DLD1 (cell line): ENCODE results near the gene PLCL1.
"Not testable (repeated sequence)": the region's sequence is repeated elsewhere in the genome, so short reads cannot be mapped to it uniquely, and the experiment has no call there.

Experiments
- in situ Hi-C: cut with HindIII; loops from 2 replicates; pipeline ENCODE4 v1.10.0; 2017; ENCODE audit warnings: low sequenced_read_pairs

The PLCL1 gene

DNA sequence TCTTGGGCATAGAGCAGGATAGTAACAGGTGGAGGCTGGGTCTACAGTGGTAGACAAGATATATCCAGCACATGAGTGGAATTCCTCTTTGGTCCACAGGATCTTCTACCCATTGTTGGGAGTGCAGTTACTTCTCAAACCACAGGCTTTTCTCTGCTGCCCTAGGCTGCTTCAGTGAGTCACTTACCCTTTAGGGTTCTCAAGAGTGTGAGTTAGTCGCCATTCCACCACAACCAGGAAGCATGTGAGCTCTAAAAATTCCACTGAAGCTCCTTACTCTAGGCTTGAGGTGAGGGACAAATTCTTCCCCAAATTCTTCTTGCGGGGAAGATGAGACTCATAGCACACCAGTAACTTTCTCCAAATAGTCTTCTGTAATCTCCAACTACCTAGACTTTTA lies 189.4 kb downstream of the PLCL1 start:
- in situ Hi-C loops, result no loop called here

DNA sequence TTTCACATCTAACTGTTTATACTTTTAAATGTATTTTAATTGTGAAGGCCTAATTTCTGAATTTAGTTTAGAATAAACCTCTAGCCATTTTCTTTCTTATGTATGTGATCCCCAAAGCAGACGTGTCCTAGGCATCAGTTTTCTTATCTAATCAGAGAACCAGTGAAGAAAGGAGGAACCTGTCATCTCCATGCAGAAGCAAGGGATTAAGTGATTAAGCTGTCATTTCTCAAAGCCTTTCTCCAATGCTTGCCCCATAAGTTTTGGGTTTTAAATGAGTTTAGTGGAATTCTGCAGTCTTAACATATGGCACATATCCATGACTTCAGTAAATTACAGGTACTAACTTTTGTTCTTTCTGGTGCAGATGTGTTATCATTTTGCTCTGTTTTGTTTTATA lies 190.4 kb downstream of the PLCL1 start:
- in situ Hi-C loops, result no loop called here

DNA sequence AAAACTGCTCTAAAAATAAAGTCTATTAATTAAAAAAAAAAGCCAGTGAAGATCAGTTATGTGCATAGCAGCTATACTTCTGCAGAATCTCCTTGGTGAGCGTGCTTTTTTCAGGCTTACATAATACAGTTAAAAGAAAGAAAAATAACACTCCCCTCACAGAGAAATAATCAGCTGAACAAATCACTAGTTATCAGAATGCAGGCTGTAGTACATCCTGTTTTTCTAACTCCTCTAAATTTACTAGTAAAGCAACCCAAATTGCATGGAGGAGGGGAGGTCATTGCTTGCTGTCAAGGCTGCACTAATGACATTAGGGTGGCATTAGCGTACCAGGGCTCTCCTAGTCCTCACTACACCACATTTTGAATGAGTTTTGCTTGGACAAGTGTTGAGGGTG lies 192.2 kb downstream of the PLCL1 start:
- in situ Hi-C loops, result no loop called here

DNA sequence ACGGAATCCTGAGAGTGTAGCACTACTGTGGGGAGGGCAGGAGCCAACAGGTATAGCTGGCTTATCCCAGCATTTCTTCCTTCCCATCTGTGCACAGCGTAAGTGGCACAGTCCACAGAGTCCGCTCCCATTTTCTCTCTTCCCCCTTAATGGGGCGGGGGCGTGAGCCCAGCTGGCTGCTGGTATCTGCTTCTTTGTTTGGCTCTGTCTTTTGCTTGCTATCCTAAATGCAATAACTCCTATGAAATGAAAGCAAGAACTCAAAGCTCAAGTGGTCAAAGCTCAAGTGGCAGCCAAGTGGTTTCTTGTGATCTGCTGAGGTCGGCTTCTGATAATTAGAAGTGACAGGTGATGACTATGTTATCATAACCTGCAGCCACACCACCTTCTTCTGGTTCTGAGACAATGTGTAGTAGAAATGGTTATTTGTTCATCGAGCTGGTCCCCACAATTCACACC lies 192.7 kb downstream of the PLCL1 start:
- in situ Hi-C loops, result no loop called here

DNA sequence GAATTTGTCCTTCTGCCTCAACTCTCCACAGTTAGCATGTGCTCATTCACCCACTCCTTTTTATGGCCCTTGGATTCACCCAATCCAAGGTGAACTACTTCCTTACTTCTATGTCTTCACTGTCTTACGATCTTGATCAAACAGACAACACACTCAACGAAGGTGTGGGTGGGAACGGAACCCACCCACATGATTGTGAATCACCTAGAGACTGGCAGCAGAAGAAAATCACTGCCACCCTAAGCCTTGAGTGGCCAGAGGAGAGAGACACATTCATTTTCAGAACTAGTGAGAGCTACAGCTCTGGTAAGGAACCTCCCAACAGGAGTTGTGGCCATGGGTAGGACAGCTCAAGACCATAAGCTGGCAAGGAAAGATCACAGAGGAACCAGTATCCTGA lies 194.3 kb downstream of the PLCL1 start:
- in situ Hi-C loops, result no loop called here

DNA sequence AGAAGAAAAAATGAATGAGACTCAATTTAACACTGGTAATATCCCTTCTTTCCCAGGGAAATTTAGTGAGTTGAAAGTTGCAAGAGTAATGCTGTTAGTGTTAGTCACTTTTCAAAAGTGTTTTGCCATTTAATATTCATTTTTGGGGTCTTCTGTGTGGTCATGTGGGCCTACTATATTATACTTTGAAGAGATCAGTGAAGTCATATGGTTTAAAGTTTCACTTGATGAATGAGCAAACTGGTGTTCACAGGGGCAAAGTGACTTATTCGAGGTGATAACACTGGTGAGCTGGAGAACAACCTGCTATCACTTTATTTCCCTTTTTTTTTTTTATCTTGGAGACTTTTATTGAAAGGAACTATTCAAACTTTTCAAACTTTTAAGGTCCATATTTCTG lies 196.0 kb downstream of the PLCL1 start:
- in situ Hi-C loops, result no loop called here

DNA sequence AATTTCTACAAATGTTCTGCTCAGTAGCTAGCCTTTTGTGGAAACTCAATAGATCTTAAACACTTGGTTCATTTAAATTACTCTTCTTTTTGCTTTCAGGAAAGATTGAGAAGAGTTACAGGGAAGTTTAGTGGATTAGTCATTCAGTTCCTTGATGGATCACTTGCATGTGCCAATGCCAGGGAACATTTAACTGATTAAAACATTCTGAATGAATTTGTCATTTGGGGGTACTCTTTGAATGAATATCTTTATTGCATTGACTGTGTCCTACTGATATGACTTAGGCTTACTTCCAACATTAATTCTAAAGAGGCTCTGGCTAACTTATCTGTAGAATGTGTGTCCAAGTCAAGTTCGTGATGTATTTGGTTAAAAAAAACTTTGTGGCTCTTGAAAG lies 199.8 kb downstream of the PLCL1 start:
- in situ Hi-C loops, result no loop called here

DNA sequence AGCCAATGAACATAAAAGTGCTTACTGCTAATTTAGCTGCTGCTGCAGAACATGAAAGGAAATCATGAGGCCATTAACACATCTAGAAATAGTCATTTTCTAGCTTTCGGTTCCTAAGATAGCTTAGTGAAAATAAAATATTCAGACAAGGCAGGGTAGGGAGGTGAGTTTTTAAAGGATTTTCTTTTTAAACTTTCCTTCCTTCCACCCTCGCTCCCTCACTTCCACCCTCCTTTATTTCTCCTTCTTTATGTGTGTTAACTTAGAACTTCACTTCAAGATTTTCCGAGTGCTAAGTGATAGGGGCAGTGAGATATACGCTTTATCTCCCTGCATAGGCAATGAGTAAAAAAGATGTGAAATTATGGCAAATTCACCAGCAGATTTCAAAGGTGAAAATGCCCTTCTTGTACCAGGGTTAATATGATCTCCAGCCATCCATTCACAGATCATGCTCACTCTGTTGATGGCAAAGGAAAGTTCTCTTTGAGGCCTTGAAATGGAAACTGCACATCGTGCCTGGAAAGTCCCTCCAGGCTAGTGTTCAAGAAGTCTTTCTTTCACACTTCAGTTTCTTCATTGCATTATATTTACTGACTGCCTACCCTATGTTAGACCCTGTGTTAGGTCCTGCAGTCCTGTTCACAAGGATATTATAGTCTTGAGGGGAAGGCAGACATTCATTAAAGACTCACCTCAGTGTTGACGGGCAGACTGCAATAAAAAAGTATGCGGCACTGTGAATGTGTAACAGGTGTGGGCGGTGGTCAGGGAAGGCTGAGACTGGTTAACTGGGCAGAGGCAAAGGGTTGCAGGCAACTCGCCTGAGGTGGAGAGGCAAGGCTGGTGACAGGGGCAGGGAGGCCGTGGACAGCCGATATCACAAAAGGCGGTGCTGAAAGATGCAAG lies 200.8 kb downstream of the PLCL1 start:
- in situ Hi-C loops, result no loop called here

DNA sequence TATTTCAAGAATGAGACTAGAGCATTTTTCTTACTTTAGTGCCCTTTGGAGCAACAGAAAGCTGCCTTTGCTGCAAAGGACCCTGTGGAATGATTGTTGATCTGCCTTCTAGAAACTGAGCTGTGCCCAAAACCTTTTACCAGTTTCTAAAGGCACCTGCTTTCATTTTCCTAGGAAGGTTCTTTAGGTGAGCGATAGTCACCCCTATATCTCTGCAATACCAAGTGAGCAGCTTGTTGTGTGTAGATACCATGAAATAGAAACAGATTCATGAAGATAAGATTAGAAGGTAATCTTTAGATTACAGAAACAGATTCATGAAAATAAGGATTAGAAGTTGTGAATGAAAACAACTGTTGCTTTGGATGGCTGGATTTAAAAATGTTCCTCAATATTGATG lies 202.3 kb downstream of the PLCL1 start:
- in situ Hi-C loops, result no loop called here

DNA sequence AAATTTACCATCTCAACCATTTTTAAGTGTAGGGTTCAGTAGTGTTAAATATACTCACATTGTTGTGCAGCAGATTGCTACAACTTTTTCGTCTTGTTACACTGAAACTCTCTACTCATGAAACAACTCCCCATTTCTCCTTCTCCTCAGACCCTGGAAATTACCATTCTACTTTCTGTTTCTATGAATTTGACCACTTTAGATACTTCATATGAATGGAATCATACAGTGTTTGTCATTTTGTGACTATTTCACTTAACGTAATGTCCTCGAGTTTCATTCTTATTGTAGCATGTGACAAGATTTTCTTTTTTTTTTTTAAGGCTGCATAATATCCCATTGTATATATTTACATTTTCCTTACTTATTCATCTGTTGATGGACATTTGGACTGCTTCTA lies 203.8 kb downstream of the PLCL1 start:
- in situ Hi-C loops, result no loop called here

DNA sequence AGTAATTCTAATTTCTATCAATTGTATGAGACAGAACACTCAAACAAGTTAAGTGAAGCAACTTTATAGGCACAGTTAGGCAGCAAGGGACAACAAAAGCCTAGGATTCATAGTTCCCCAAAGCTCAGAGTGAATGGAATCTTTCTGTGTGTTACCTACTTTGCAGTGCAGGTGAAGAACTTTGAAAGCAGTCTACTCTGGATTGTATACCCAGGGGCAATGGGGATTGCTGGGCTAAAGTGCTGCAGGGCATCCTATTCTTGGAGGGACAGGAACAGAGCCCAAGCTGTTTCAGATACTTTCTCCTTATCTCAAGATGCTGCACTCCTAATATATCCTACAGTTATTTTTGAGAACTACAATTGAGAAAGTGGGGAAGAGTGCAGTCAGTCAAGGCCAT lies 207.6 kb downstream of the PLCL1 start:
- in situ Hi-C loops, result no loop called here

DNA sequence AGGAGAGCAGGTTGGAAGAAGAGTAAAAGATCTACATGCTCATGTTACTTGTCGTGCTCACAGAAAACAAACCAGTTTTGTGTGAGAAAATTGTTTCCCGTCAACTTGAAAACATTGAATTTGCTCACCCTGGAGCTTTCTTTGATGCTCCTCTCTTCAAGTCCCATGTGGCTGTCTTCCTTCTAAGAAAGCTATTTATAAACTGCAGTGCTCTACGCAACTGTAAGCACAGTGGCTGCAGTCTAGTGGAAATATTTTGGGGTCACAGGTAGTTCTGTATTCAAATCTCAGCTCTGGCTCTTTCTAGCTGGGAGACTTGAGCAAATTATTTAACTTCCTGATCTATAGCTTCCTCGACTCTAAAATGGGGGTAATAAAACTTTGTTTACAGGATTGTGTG lies 211.8 kb downstream of the PLCL1 start:
- in situ Hi-C loops, result no loop called here

DNA sequence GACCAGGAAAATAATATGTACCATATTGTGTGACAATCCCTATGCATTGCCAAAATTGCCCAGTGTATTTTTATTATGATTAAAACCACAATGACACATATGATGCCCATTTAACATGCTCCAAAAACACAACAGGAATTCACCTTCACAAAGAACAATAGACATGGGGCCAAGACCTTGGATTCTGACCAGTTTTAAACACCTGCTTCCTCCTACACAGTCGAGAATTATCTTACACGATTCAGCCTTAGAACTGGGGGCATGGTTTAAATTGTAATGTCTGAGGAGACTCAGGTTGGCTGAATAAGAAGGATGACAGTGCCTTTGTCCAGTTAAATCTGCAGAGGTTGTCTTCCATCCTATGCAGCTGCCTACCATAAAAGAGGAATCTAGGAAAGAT lies 212.7 kb downstream of the PLCL1 start:
- in situ Hi-C loops, result no loop called here

DNA sequence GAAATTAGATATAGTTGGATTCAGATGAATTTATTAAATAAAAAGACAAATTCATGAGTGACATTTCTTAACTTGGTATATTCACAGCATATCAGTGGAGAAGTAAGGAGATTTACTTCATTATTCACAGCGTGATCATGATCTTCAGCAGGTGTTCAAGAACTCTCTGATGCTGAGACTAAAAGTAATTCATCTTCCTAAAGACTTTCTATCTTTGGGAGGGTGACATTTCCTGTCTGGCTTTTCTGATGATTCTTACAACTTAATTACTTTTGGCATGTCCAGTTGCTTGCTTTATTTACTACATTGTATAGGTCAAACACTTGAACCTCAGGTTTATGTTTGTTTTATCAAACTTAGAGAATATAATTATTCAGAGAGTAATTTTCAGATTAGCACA lies 224.6 kb downstream of the PLCL1 start:
- in situ Hi-C loops, result no loop called here

DNA sequence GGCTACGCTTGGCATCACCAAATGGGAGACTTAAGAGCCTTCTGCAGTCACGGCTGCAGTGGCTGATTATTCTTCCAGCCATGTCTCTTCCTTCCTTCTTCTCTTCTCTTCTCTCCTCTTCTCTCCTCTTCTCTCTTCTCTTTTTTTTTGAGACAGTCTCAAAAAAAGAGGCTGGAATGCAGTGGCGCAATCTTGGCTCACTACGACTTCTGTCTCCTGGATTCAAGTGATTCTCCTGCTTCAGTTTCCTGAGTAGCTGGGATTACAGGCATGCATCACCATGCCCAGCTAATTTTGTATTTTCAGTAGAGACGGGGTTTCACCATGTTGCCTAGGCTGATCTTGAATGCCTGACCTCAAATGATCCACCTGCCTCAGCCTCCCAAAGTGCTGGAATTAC lies 225.2 kb downstream of the PLCL1 start:
- in situ Hi-C loops, result not testable (repeated sequence)

DNA sequence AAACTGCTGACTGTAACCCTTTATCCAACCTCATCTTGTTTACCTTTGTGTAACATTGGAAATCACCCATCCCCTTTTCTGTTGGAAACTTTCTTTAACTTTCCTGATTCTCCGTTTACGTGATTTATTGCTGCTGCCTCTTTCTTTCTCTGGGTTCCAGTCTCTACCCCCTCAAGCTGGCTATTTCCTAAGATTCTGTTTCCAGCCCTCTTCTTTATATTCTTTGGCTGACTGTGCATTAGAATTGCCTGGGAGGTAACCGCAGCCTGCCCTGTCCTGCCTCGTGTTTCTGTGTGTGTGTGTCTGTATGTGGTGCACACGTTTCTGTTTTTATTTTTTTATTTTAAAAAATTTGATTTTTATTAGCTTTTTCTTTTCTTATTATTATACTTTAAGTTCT lies 229.2 kb downstream of the PLCL1 start:
- in situ Hi-C loops, result no loop called here

DNA sequence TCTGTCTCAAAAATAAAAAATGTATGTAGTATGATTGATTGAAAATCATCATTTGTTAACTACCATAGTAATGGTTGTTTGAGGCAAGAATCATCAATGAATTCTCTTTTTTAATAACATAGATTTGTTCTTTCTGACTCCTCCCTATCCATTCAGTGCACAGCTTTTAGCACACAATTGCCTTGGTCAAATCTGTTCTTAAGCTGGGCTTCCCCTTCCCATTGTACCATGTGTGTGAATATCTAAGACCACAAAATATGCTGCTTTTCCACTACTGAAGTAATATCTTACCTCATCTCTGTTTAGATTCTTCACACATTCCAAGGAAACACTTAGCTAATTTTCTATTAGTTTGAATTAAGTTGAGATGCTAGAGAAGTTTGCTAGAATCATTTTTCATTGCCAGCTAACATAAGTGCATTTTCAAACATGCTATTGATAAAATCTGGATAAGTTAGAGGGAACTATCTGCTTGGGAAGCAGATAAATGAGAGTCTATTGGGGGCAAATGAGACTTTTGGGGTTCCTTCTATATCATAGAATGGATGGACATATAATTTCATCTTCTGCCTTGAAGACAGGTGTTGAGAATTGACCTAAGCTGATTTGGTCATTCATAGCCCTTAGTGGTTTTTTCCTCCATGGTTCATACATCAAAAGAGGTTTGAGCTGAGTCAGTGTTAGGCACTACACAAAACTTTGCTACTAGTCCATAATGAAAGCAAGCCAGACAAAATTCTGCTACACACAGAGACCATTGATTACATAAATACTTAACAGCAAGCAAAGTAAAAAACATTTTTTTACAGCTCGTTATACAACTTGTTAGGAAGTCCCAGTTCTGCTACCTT lies 231.9 kb downstream of the PLCL1 start:
- in situ Hi-C loops, result no loop called here

DNA sequence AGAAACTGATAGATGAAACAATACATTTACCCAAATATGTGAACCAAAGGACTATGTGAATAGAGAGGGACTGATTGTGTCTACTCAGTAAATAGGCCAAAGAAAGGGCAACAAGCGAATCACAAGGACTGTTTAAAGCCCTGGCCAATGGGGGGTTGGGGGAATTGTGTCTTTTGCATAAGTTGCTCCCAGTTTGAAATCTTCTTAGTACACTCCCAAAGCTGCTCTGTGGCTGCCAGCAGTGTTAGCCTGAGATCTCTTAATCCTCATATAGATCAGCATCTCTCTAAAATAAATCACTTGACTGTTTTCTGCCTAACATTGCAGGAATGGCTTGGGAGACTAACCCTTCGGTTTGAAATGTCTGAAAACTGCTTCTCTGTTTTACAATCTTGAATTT lies 236.4 kb downstream of the PLCL1 start:
- in situ Hi-C loops, result no loop called here

DNA sequence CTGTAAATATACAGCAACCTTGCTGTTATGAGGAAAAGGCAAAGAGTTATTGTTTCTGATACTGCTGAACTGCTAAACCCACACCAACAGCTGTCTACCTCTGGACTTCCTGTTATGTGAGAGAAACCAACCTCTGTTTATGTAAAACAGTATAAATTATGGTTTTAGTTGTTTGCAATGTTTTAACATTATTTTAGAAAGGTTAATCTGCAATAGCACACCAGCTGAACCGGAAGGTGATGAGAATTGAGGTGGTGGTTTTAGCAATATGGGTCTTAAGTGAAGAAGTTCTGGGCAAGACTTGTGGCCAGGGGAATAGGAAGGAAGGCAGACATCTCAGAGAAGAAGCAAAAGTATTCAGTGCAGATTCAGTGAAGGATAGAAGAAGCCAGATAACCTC lies 237.8 kb downstream of the PLCL1 start:
- in situ Hi-C loops, result no loop called here

DNA sequence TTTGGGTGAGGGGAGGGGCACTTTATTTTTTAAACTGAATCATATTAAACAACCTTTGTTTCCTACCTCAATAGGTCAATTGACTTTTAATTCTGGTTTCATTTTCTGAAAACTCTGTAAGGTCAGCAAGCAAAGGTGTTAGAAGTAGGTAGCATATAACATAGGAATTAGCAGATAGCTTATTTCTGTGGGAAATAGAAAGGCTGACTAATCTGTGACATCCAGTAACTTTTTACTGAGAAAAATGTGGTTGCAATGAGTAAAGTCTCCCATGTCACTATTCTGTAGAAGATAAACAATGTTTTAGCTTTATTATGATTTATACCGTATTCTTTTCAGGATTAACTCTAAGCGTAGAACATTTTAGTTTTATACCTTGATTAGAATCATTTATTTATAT lies 240.4 kb downstream of the PLCL1 start:
- in situ Hi-C loops, result no loop called here

DNA sequence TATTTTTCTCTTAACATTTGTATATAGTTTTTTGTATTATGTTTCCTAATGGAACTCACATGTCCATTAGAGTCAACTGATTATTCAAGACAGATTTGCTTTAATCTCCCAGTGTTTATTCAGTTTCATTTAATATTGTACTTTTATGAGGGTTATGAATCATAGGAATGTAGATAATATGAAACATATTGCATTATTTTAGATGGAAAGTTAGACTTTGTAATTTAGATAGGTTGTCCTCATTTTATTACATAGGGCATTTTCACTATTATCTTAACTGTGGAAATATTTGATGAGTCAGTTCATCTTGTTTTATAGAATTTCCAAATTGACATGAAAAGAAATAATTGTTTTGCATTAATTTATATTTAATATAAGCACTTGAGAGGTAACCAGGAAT lies 240.8 kb downstream of the PLCL1 start:
- in situ Hi-C loops, result no loop called here

DNA sequence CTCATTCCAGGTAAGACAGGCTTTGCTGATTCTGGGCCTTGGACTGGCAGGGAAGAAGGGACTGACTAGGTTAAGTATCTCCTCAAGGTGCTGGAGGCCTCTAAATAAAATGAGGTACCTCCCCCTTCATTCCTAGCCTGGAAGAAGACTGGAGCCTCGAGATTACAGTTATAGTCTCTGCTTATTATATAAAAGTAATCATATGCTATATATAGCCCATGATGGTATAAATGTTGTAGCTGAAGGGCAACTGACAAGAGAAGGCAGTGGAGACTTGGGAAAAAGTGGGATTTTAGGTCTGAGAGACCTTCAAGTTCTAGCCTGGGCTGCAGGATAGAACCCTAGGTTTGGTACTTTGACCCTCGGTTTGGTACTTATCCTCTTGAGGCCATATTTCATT lies 248.3 kb downstream of the PLCL1 start:
- in situ Hi-C loops, result no loop called here
